SK-N-SH (cell line): ENCODE results near the gene TTC3. TPM values are rescaled to one million over a fixed set of nuclear protein-coding genes. Genes with fewer than 3 reads are reported as not detected.

Experiments used
- CTCF ChIA-PET: fragments of 300-600, 350-600 bp; formaldehyde crosslinking; extraction: SDS; loops from one replicate; lab custom pipeline; 2021; lab: Yijun Ruan, JAX
- POLR2A ChIA-PET: fragments of 350-600 bp; sonication (Branson Sonifier 250); formaldehyde crosslinking; extraction: SDS; loops from one replicate; lab custom pipeline; 2020; ENCODE audit warnings: antibody characterized with exemption, inconsistent platforms; lab: Yijun Ruan, JAX
- DNase-seq: peaks from one replicate; pipeline ENCODE4 v3.0.0; 2012
- H2AFZ ChIP-seq: fragments of 200-600 bp; sonication (generic); 2 replicates; pipeline ENCODE4 v1.8.1; 2016; ENCODE audit warnings: antibody characterized with exemption, mild to moderate bottlenecking, low read depth
- H3F3A ChIP-seq: fragments of 200-600 bp; sonication (generic); replicated peaks from 2 replicates; pipeline ENCODE3; 2016; ENCODE audit warnings: antibody characterized with exemption, mild to moderate bottlenecking; ENCODE audit not compliant: insufficient read depth
- H3K27ac ChIP-seq, 2 experiments: fragments of 200-500 bp in 1 of 2; fragments of 200-600 bp in 1 of 2; sonication (Bioruptor generic) in 1 of 2; sonication (generic), shearing (Covaris generic) in 1 of 2; 2 replicates each; pipeline versions ENCODE4 v1.5.1 to v1.6.1; 2014 to 2016; ENCODE audit warnings: low read depth in 2 of 2, inconsistent platforms in 1 of 2, low read length in 1 of 2, mild to moderate bottlenecking in 1 of 2, mixed read lengths in 1 of 2
- H3K27me3 ChIP-seq: fragments of 200-600 bp; sonication (generic), shearing (Covaris generic); 2 replicates; pipeline ENCODE4 v1.6.1; 2016; ENCODE audit warnings: mixed run types; ENCODE audit not compliant: insufficient read depth
- H3K36me3 ChIP-seq, 2 experiments: fragments of 200-500 bp in 1 of 2; fragments of 200-600 bp in 1 of 2; sonication (Bioruptor generic) in 1 of 2; sonication (generic) in 1 of 2; replicated peaks in 1 of 2; 2 replicates each; pipeline versions ENCODE3 to v1.5.1; 2014 to 2016; ENCODE audit warnings: low read length in 1 of 2, mild to moderate bottlenecking in 1 of 2; ENCODE audit not compliant: insufficient read depth in 2 of 2, control insufficient read depth in 1 of 2
- H3K4me1 ChIP-seq, 2 experiments: fragments of 200-500 bp in 1 of 2; fragments of 200-600 bp in 1 of 2; sonication (Bioruptor generic) in 1 of 2; sonication (generic), shearing (Covaris generic) in 1 of 2; 2 replicates each; pipeline versions ENCODE4 v1.5.1 to v1.6.1; 2014 to 2016; ENCODE audit warnings: low read depth in 1 of 2, low read length in 1 of 2, mixed run types in 1 of 2; ENCODE audit not compliant: insufficient read depth in 2 of 2, control insufficient read depth in 1 of 2
- H3K4me2 ChIP-seq: fragments of 200-600 bp; sonication (generic), shearing (Covaris generic); 2 replicates; pipeline ENCODE4 v1.6.1; 2017; ENCODE audit warnings: mixed run types
- H3K4me3 ChIP-seq, 2 experiments: fragments of 200-500 bp in 1 of 2; fragments of 200-600 bp in 1 of 2; sonication (Bioruptor generic) in 1 of 2; sonication (generic), shearing (Covaris generic) in 1 of 2; 2 replicates each; pipeline versions ENCODE4 v1.5.1 to v1.8.1; 2014 to 2016; ENCODE audit warnings: low read depth in 2 of 2, inconsistent platforms in 1 of 2, low read length in 1 of 2, mild to moderate bottlenecking in 1 of 2, mixed read lengths in 1 of 2, moderate library complexity in 1 of 2
- H3K79me2 ChIP-seq: fragments of 200-600 bp; sonication (generic); 2 replicates; pipeline ENCODE4 v1.8.1; 2017; ENCODE audit warnings: mild to moderate bottlenecking; ENCODE audit not compliant: insufficient read depth
- H3K9ac ChIP-seq: fragments of 200-600 bp; sonication (generic); 2 replicates; pipeline ENCODE4 v1.6.1; 2017; ENCODE audit warnings: mixed run types
- H3K9me2 ChIP-seq: fragments of 200-600 bp; sonication (generic); 2 replicates; pipeline ENCODE4 v1.6.1; 2017; ENCODE audit warnings: mixed run types
- H3K9me3 ChIP-seq: fragments of 200-600 bp; sonication (generic); 2 replicates; pipeline ENCODE4 v1.6.1; 2017; ENCODE audit warnings: mixed run types, mild to moderate bottlenecking, moderate library complexity
- H4K20me1 ChIP-seq: fragments of 200-600 bp; sonication (generic); 2 replicates; pipeline ENCODE4 v1.6.1; 2017; ENCODE audit warnings: mild to moderate bottlenecking, mixed run types; ENCODE audit not compliant: insufficient read depth
- CHD2 ChIP-seq: fragments of 150-350 bp; IDR thresholded peaks from 2 replicates; pipeline ENCODE4 v1.6.1; 2018; ENCODE audit warnings: low read length; ENCODE audit not compliant: partially characterized antibody
- CTCF ChIP-seq: fragments of 200-600 bp; sonication (generic); IDR thresholded peaks from 2 replicates; pipeline ENCODE4 v1.6.1; 2017; ENCODE audit warnings: antibody characterized with exemption, mild to moderate bottlenecking, moderate library complexity
- EP300 ChIP-seq, 2 experiments: IDR thresholded peaks; 2 replicates each; pipeline versions ENCODE4 v1.4.0 to v1.6.1; 2012; ENCODE audit warnings: borderline replicate concordance in 1 of 2, low read depth in 1 of 2, low read length in 1 of 2
- EZH2phosphoT487 ChIP-seq: fragments of 200-600 bp; sonication (generic); IDR thresholded peaks from 2 replicates; pipeline ENCODE4 v1.6.1; 2017; ENCODE audit warnings: low read depth, mixed run types, mild to moderate bottlenecking, antibody characterized with exemption, moderate library complexity, borderline replicate concordance
- FOXJ3 ChIP-seq: sonication (generic); formaldehyde crosslinking; IDR thresholded peaks from 2 replicates; pipeline ENCODE4 v1.5.1; 2020; ENCODE audit warnings: mild to moderate bottlenecking, missing genetic modification reagents
- FOXM1 ChIP-seq: IDR thresholded peaks from 2 replicates; pipeline ENCODE4 v1.4.0; 2012; ENCODE audit warnings: low read depth, mild to moderate bottlenecking
- IRF3 ChIP-seq: fragments of 150-350 bp; IDR thresholded peaks from 2 replicates; pipeline ENCODE4 v1.6.1; 2016; ENCODE audit warnings: mild to moderate bottlenecking, low read depth, low read length
- JUND ChIP-seq: IDR thresholded peaks from 2 replicates; pipeline ENCODE4 v1.4.0; 2012
- NRF1 ChIP-seq: IDR thresholded peaks from 2 replicates; pipeline ENCODE4 v1.6.1; 2012; ENCODE audit warnings: low read depth, mild to moderate bottlenecking, low read length
- REST ChIP-seq: IDR thresholded peaks from 2 replicates; pipeline ENCODE4 v1.6.1; 2012; ENCODE audit warnings: mild to moderate bottlenecking, low read depth, low read length, moderate library complexity
- RFX5 ChIP-seq: IDR thresholded peaks from 2 replicates; pipeline ENCODE4 v1.6.1; 2012; ENCODE audit warnings: mild to moderate bottlenecking, improper control_type of control experiment, low read length
- RXRA ChIP-seq: IDR thresholded peaks from 2 replicates; pipeline ENCODE4 v1.4.0; 2012; ENCODE audit warnings: low read depth, mild to moderate bottlenecking, borderline replicate concordance
- SIN3A ChIP-seq: IDR thresholded peaks from 2 replicates; pipeline ENCODE4 v1.6.1; 2012; ENCODE audit warnings: low read depth, mild to moderate bottlenecking, low read length, moderate library complexity, borderline replicate concordance
- SMC3 ChIP-seq: IDR thresholded peaks from 2 replicates; pipeline ENCODE4 v1.6.1; 2012; ENCODE audit warnings: low read depth, low read length, improper control_type of control experiment
- TEAD4 ChIP-seq: IDR thresholded peaks from 2 replicates; pipeline ENCODE4 v1.4.0; 2012; ENCODE audit warnings: mild to moderate bottlenecking, borderline replicate concordance; ENCODE audit not compliant: insufficient read depth
- YY1 ChIP-seq: IDR thresholded peaks from 2 replicates; pipeline ENCODE4 v1.4.0; 2012; ENCODE audit warnings: low read depth, mild to moderate bottlenecking
- ZBTB33 ChIP-seq: IDR thresholded peaks from 2 replicates; pipeline ENCODE4 v1.4.0; 2012; ENCODE audit warnings: low read depth, borderline replicate concordance
- WGBS: methylation state at CpG from one replicate; pipeline ENCODE4 v1.1.6; 2017; ENCODE audit warnings: low lambda C conversion rate; 5-methylcytosine and 5-hydroxymethylcytosine counted together
- polyA plus RNA-seq, 3 experiments: library from polyadenylated mRNA; depleted of rRNA; stranded (reverse); fragments of >200 nt; gene quantifications; 2 replicates each; pipeline ENCODE4 v1.2.3, GENCODE V29; 2012

TTC3 gene
- polyA plus RNA-seq, 1 of the 3 experiments (the other 2 are of a cell fraction): 35.7 TPM

- ChIA-PET CTCF (no interaction called here), POLR2A (no interaction called here)
- peaks cover 35% of the 10 kb centered on the region for H3K79me2 ChIP-seq
- H2AFZ ChIP-seq: no peak overlapping the region
- no peak for DNase-seq
- TF ChIP-seq YY1 (no peak), NRF1 (no peak), CHD2 (no peak), RFX5 (no peak), RXRA (no peak), FOXM1 (no peak), EP300 (IDR thresholded peaks at IDR 0.05; ENCODE audit: borderline replicate concordance in 1 of 2, low read depth in 1 of 2, low read length in 1 of 2) (no peak), IRF3 (no peak), FOXJ3 (no peak), SIN3A (no peak), SMC3 (no peak), TEAD4 (no peak), EZH2phosphoT487 (no peak), CTCF (no peak), JUND (no peak), REST (no peak), ZBTB33 (no peak)
- H3K9me3 ChIP-seq: no peaks in the 10 kb centered on the region
- WGBS: 100% methylated on average over 2 of the region's 2 CpGs
- H3K4me2 ChIP-seq: no peak overlapping the region
- H3K27me3 ChIP-seq: no peaks in the 10 kb centered on the region
- no peak overlapping the region for H3K9ac ChIP-seq
- H3K4me3 ChIP-seq: no peak overlapping the region
- peaks cover 56 to 66% of the 10 kb centered on the region in 2 experiments for H3K36me3 ChIP-seq
- H4K20me1 ChIP-seq: peaks cover 12% of the 10 kb centered on the region
- H3K27ac ChIP-seq: no peak overlapping the region
- no peaks in the 10 kb centered on the region; a peak in 1 of 4 replicates for H3K4me1 ChIP-seq
- no peaks in the 10 kb centered on the region for H3K9me2 ChIP-seq
- no peaks in the 10 kb centered on the region for H3F3A ChIP-seq
Measured at GRCh38 chr21:37237346-37237745, 164.3 kb downstream of the TTC3 start.
